WTC11 (cell line): ENCODE data around the gene SPEM3. TPM values are rescaled to one million over a fixed set of nuclear protein-coding genes. Genes with fewer than 3 reads are reported as not detected.

ENCODE experiments used
- AR ChIP-seq: fragments of 250-450 bp; sonication (Bioruptor Pico); IDR thresholded peaks from 2 replicates; pipeline ENCODE4 v1.9.0; 2021; ENCODE audit warnings: mild to moderate bottlenecking
- ARID4B ChIP-seq: sonication (generic); formaldehyde crosslinking; IDR thresholded peaks from 2 replicates; pipeline ENCODE4 v1.8.0; 2023; ENCODE audit warnings: missing genetic modification reagents, mild to moderate bottlenecking, borderline replicate concordance
- ATF2 ChIP-seq: sonication (generic); formaldehyde crosslinking; IDR thresholded peaks from 2 replicates; pipeline ENCODE4 v1.8.1; 2022; ENCODE audit warnings: low read depth, missing genetic modification reagents, borderline replicate concordance
- CBFB ChIP-seq: sonication (generic); formaldehyde crosslinking; IDR thresholded peaks from 2 replicates; pipeline ENCODE4 v1.8.1; 2022; ENCODE audit warnings: mild to moderate bottlenecking, low read depth, missing genetic modification reagents
- CTCF ChIP-seq: fragments of 200-600 bp; IDR thresholded peaks from 2 replicates; pipeline ENCODE4 v1.8.0; 2022; ENCODE audit warnings: antibody characterized with exemption
- E2F5 ChIP-seq: sonication (generic); formaldehyde crosslinking; IDR thresholded peaks from 2 replicates; pipeline ENCODE4 v1.8.1; 2022; ENCODE audit warnings: mild to moderate bottlenecking, moderate library complexity, missing genetic modification reagents
- ELF4 ChIP-seq: sonication (generic); formaldehyde crosslinking; IDR thresholded peaks from 2 replicates; pipeline ENCODE4 v1.8.1; 2022; ENCODE audit warnings: low read depth, mild to moderate bottlenecking, moderate library complexity, missing genetic modification reagents
- FOXK1 ChIP-seq: sonication (generic); formaldehyde crosslinking; IDR thresholded peaks from 2 replicates; pipeline ENCODE4 v1.8.0; 2022; ENCODE audit warnings: mild to moderate bottlenecking, moderate library complexity, missing genetic modification reagents
- HMGXB4 ChIP-seq: sonication (generic); formaldehyde crosslinking; IDR thresholded peaks from 2 replicates; pipeline ENCODE4 v1.8.1; 2023; ENCODE audit warnings: mild to moderate bottlenecking, moderate library complexity, missing genetic modification reagents
- IRF1 ChIP-seq: sonication (generic); formaldehyde crosslinking; IDR thresholded peaks from 2 replicates; pipeline ENCODE4 v1.8.0; 2023; ENCODE audit warnings: missing genetic modification reagents
- JUN ChIP-seq: sonication (generic); formaldehyde crosslinking; IDR thresholded peaks from 2 replicates; pipeline ENCODE4 v1.8.0; 2023; ENCODE audit warnings: mild to moderate bottlenecking, missing genetic modification reagents
- MAX ChIP-seq: sonication (generic); formaldehyde crosslinking; IDR thresholded peaks from 2 replicates; pipeline ENCODE4 v1.8.0; 2022; ENCODE audit warnings: mild to moderate bottlenecking, missing genetic modification reagents
- MLX ChIP-seq: sonication (generic); formaldehyde crosslinking; IDR thresholded peaks from 2 replicates; pipeline ENCODE4 v1.8.1; 2023; ENCODE audit warnings: mild to moderate bottlenecking, missing genetic modification reagents, moderate library complexity
- MXD4 ChIP-seq: fragments of 250-450 bp; sonication (Bioruptor Pico); IDR thresholded peaks from 2 replicates; pipeline ENCODE4 v1.8.0; 2021; ENCODE audit warnings: mild to moderate bottlenecking, moderate library complexity, borderline replicate concordance
- NR2C2 ChIP-seq: sonication (generic); formaldehyde crosslinking; IDR thresholded peaks from 2 replicates; pipeline ENCODE4 v1.8.0; 2022; ENCODE audit warnings: mild to moderate bottlenecking, missing genetic modification reagents
- RORB ChIP-seq: fragments of 250-450 bp; sonication (Bioruptor Pico); IDR thresholded peaks from 2 replicates; pipeline ENCODE4 v1.9.0; 2021; ENCODE audit warnings: mild to moderate bottlenecking
- TCF7 ChIP-seq: sonication (generic); formaldehyde crosslinking; IDR thresholded peaks from 2 replicates; pipeline ENCODE4 v1.8.0; 2022; ENCODE audit warnings: mild to moderate bottlenecking, low read depth, missing genetic modification reagents, moderate library complexity
- TP53 ChIP-seq: sonication (generic); formaldehyde crosslinking; IDR thresholded peaks from 2 replicates; pipeline ENCODE4 v1.8.1; 2023; ENCODE audit warnings: mild to moderate bottlenecking, missing genetic modification reagents
- USF2 ChIP-seq: sonication (generic); formaldehyde crosslinking; IDR thresholded peaks from 2 replicates; pipeline ENCODE4 v1.8.1; 2023; ENCODE audit warnings: mild to moderate bottlenecking, missing genetic modification reagents, moderate library complexity
- ZMAT4 ChIP-seq: fragments of 250-450 bp; sonication (Bioruptor Pico); IDR thresholded peaks from 2 replicates; pipeline ENCODE4 v1.9.0; 2021; ENCODE audit warnings: mild to moderate bottlenecking
- ZNF416 ChIP-seq: fragments of 250-450 bp; sonication (Bioruptor Pico); IDR thresholded peaks from 2 replicates; pipeline ENCODE4 v1.9.0; 2021; ENCODE audit warnings: mild to moderate bottlenecking, inconsistent platforms
- total RNA-seq: library from RNA; stranded (reverse); gene quantifications from 3 replicates; pipeline ENCODE4 v1.2.3, GENCODE V29; 2021

Gene SPEM3
- total RNA-seq, 1 experiment from 2014 or later: not detected

GRCh38 chr17:7435676-7436555 lies 7.3 kb downstream of the SPEM3 start (continued):
- TF ChIP-seq NR2C2 (no peak), MLX (CRISPR knock-in tag) (no peak), MXD4 (CRISPR knock-in tag) (no peak), CTCF (no peak), ARID4B (CRISPR knock-in tag) (peak; percentile 70; the same call in 1 of the 2 replicates), JUN (CRISPR knock-in tag) (0 out of 2 replicates have a peak, but pooled peaks have one; percentile 7), IRF1 (no peak), HMGXB4 (CRISPR knock-in tag) (peak; percentile 33; the same call in 1 of the 2 replicates), ZMAT4 (CRISPR knock-in tag) (no peak), AR (CRISPR knock-in tag) (no peak), ZNF416 (CRISPR knock-in tag) (no peak), TP53 (CRISPR knock-in tag) (no peak), MAX (CRISPR knock-in tag) (peak; percentile 38; the same call in 1 of the 2 replicates), E2F5 (CRISPR knock-in tag) (no peak; the same call in 1 of the 2 replicates), USF2 (CRISPR knock-in tag) (peak; percentile 78), FOXK1 (CRISPR knock-in tag) (no peak), ELF4 (CRISPR knock-in tag) (no peak), RORB (CRISPR knock-in tag) (no peak), ATF2 (no peak), CBFB (CRISPR knock-in tag) (no peak), TCF7 (CRISPR knock-in tag) (no peak)
